Bronchial epithelial cell (primary cell): Measurements from ENCODE around the gene PPARGC1A. TPM values are rescaled to one million over a fixed set of nuclear protein-coding genes. Genes with fewer than 3 reads are reported as not detected.
A peak's percentile ranks its signal among the peaks of the same experiment; 100 is the strongest.

ENCODE experiments used
- DNase-seq: peaks from one replicate; pipeline ENCODE4 v3.0.0-alpha.2; 2010; ENCODE audit warnings: low read depth
- FAIRE-seq: peaks from 2 replicates; lab custom pipeline; 2011; peaks lifted over from hg19 to GRCh38; lab: Jason Lieb, UNC
- H3K27me3 ChIP-seq: 2 replicates; pipeline ENCODE4 v1.5.1; 2011; ENCODE audit warnings: low read length; ENCODE audit not compliant: control insufficient read depth, insufficient read depth
- H3K36me3 ChIP-seq: 2 replicates; pipeline ENCODE4 v1.5.1; 2011; ENCODE audit warnings: low read length; ENCODE audit not compliant: control insufficient read depth, insufficient read depth
- H3K4me3 ChIP-seq: 2 replicates; pipeline ENCODE4 v1.5.1; 2011; ENCODE audit warnings: mild to moderate bottlenecking, low read depth, low read length, control low read depth
- total RNA-seq: library from RNA; depleted of rRNA; stranded (reverse); fragments of >200 nt; gene quantifications from 2 replicates; pipeline ENCODE4 v1.2.1, GENCODE V29; 2014
- TF ChIP-seq, protein P1 (sequence below): IDR thresholded peaks from 2 replicates; pipeline ENCODE4 v1.5.1; 2011; ENCODE audit warnings: mild to moderate bottlenecking, moderate library complexity, low read length, control low read depth, inconsistent platforms; ENCODE audit not compliant: insufficient read depth, severe bottlenecking

The PPARGC1A gene
- total RNA-seq, 1 donor from 2014 or later, result 1.6 TPM

DNA sequence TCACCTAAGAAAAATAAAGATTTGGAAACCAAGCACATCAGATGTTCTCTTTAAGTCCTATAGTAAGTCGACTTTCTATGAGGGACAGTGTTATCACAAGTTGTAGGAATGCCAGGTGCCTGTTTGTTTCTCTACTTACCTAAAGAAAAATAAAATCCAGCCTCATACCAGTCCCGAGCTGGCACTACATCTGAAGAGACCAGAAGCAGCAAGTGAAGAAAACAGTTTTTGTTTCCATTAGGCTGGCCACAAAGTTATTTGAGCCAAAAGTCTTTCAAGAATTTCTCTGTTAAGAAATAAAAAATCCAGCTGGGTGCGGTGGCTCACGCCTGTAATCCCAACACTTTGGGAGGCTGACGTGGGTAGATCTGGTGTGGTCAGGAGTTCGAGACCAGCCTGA, 10.8 kb upstream of the PPARGC1A start:
- no peaks in the 10 kb centered on the region for H3K27me3 ChIP-seq
- H3K36me3 ChIP-seq, result no peaks in the 10 kb centered on the region
- TF ChIP-seq, protein P1, sequence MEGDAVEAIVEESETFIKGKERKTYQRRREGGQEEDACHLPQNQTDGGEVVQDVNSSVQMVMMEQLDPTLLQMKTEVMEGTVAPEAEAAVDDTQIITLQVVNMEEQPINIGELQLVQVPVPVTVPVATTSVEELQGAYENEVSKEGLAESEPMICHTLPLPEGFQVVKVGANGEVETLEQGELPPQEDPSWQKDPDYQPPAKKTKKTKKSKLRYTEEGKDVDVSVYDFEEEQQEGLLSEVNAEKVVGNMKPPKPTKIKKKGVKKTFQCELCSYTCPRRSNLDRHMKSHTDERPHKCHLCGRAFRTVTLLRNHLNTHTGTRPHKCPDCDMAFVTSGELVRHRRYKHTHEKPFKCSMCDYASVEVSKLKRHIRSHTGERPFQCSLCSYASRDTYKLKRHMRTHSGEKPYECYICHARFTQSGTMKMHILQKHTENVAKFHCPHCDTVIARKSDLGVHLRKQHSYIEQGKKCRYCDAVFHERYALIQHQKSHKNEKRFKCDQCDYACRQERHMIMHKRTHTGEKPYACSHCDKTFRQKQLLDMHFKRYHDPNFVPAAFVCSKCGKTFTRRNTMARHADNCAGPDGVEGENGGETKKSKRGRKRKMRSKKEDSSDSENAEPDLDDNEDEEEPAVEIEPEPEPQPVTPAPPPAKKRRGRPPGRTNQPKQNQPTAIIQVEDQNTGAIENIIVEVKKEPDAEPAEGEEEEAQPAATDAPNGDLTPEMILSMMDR, result no peak
- FAIRE-seq (no peak), DNase-seq (no peak)
- H3K4me3 ChIP-seq, result no peak overlapping the region

- Histone ChIP-seq H3K27me3 (no peaks in the 10 kb centered on the region), H3K4me3 (no peak overlapping the region), H3K36me3 (no peaks in the 10 kb centered on the region)
- TF ChIP-seq, protein P1, result no peak
- FAIRE-seq, result no peak
- no peak for DNase-seq
These were observed 9.7 kb upstream of the PPARGC1A start for GRCh38 chr4:23899565-23899964.

DNA sequence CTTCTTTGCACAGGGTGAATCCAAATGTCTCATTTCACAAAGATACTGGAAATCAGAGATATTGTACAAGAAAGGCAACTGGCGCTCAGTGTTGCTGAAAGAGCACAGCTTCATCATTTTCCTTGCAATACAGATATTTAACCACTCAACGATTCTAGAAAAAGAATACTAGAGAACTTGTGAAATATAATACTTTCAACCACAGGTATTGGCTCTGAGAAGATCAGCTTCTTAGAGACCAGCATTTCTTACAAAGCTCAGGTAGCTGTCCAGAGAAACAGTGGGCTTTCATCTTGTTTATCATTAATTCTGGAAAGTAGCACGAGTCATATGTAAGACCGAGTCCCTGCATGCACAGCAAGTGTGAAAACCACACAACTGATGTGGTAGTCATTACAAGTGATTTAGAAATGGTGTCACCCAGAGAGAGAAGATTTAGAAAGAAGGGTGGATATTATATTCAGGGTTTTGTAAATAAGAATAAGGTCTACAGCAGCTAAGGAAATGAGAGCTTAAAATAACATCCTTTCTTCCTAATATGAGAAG, 7.8 kb upstream of the PPARGC1A start:
- TF ChIP-seq, protein P1, result no peak
- peak; percentile 38 for DNase-seq
- H3K4me3 ChIP-seq, result no peak overlapping the region
- no peaks in the 10 kb centered on the region for H3K36me3 ChIP-seq
- no peak for FAIRE-seq
- H3K27me3 ChIP-seq, result peaks cover 2% of the 10 kb centered on the region

- no peak for FAIRE-seq
- peaks cover 4% of the 10 kb centered on the region for H3K27me3 ChIP-seq
- no peak overlapping the region for H3K4me3 ChIP-seq
- no peaks in the 10 kb centered on the region for H3K36me3 ChIP-seq
- DNase-seq, result no peak
- TF ChIP-seq, protein P1, result no peak
These were observed 4.2 kb upstream of the PPARGC1A start for GRCh38 chr4:23894021-23894420.

DNA sequence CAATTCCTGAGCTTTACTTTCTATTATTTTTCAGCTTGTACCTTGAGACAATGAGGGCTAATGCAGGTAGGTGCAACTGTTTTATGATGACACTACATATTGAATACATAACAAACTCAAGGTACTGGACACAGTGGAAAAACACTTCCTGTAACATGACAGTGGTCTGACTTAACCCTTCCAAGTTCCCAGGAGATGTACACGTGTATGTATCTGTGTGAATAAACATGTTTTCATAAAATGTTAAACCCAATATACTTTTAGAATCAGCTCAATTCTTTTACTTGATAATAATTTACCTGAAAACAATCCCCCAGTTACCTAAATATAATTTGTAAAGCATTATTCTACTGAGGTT, 1.2 kb upstream of the PPARGC1A start:
- no peak overlapping the region for H3K4me3 ChIP-seq
- no peak for FAIRE-seq
- DNase-seq, result no peak
- TF ChIP-seq, protein P1, result no peak
- H3K27me3 ChIP-seq, result peaks cover 4% of the 10 kb centered on the region
- no peaks in the 10 kb centered on the region for H3K36me3 ChIP-seq
